Measurements from ENCODE around the gene TSC2. TPM values are rescaled to one million over a fixed set of nuclear protein-coding genes. Genes with fewer than 3 reads are reported as not detected.

TSC2 gene
- total and polyA plus RNA-seq, 2 of the 13 experiments (the other 11 are each of a cell fraction or from before 2014, with no cell fraction given), result 19.6 to 40.4 TPM

GRCh38 chr16:2015117-2015946 lies 32.5 kb upstream of the TSC2 start (continued):
- TF ChIP-seq KLF6 (CRISPR knock-in tag; IDR thresholded peaks at IDR 0.05) (0 out of 2 replicates have a peak, but pooled peaks have one; percentile 49), PHF21A (CRISPR knock-in tag; IDR thresholded peaks at IDR 0.05) (peak; percentile 14; the same call in 1 of the 2 replicates), ARID4A (CRISPR knock-in tag; IDR thresholded peaks at IDR 0.05; ENCODE audit: borderline replicate concordance) (peak; percentile 46; the same call in 1 of the 2 replicates), GABPB1 (CRISPR knock-in tag; IDR thresholded peaks at IDR 0.05) (peak; percentile 48), MTA1 (CRISPR knock-in tag; IDR thresholded peaks at IDR 0.05; ENCODE audit: borderline replicate concordance) (peak; percentile 15; the same call in 1 of the 2 replicates), ATF3 (CRISPR knock-in tag; IDR thresholded peaks at IDR 0.05) (0 out of 2 replicates have a peak, but pooled peaks have one; percentile 42), CEBPB (IDR thresholded peaks at IDR 0.05; ENCODE audit: borderline replicate concordance, low read depth, low read length) (peak; percentile 83), MXD1 (CRISPR knock-in tag; IDR thresholded peaks at IDR 0.05) (peak; percentile 35; the same call in 1 of the 2 replicates), GABPA (IDR thresholded peaks at IDR 0.05; ENCODE audit: low read depth, low read length) (no peak), GABPA (CRISPR knock-in tag; IDR thresholded peaks at IDR 0.05; ENCODE audit: low read depth) (peak; percentile 15; the same call in 1 of the 2 replicates), ZNF766 (CRISPR knock-in tag; IDR thresholded peaks at IDR 0.05; ENCODE audit: borderline replicate concordance) (0 out of 2 replicates have a peak, but pooled peaks have one; percentile 23), ZBTB20 (CRISPR knock-in tag; IDR thresholded peaks at IDR 0.05; ENCODE audit: borderline replicate concordance, low read depth) (peak; percentile 25; the same call in 1 of the 2 replicates), MYC (CRISPR knock-in tag; IDR thresholded peaks at IDR 0.05; ENCODE audit: borderline replicate concordance) (peak; percentile 29; the same call in 1 of the 2 replicates), YEATS4 (CRISPR knock-in tag; IDR thresholded peaks at IDR 0.05; ENCODE audit: borderline replicate concordance) (peak; percentile 62; the same call in 1 of the 2 replicates), FOXP4 (CRISPR knock-in tag; IDR thresholded peaks at IDR 0.05) (0 out of 2 replicates have a peak, but pooled peaks have one; percentile 28), LCORL (IDR thresholded peaks at IDR 0.05) (no peak), LCORL (CRISPR knock-in tag; IDR thresholded peaks at IDR 0.05) (peak; percentile 51)
- TF ChIP-seq, protein P1, sequence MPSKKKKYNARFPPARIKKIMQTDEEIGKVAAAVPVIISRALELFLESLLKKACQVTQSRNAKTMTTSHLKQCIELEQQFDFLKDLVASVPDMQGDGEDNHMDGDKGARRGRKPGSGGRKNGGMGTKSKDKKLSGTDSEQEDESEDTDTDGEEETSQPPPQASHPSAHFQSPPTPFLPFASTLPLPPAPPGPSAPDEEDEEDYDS (CRISPR knock-in tag; IDR thresholded peaks at IDR 0.05), result no peak
